Upper lobe of left lung (tissue), 6 donors: ENCODE results near the gene ADAT1. TPM values are rescaled to one million over a fixed set of nuclear protein-coding genes. Genes with fewer than 3 reads are reported as not detected.
A peak's percentile ranks its signal among the peaks of the same experiment; 100 is the strongest.

Experiments used
- ATAC-seq, 2 donors: fragments of 200-7000 bp; cut with Tn5 transposase; one replicate each; pipeline ENCODE4 v1.9.1; 2022; ENCODE audit warnings: mild to moderate bottlenecking in 2 of 2, moderate library complexity in 2 of 2; ENCODE audit not compliant: low FRiP score in 2 of 2
- DNase-seq, 2 donors: peaks; one replicate each; pipeline ENCODE4 v3.0.0-alpha.2; 2019 to 2020
- H3K27ac ChIP-seq, 4 donors: fragments of 200-600 bp; sonication (generic); one replicate each; pipeline ENCODE4 v1.5.1; 2016 to 2019
- H3K27me3 ChIP-seq, 4 donors: fragments of 200-600 bp; sonication (generic); one replicate each; pipeline ENCODE4 v1.5.1; 2017 to 2019
- H3K36me3 ChIP-seq, 4 donors: fragments of 200-600 bp; sonication (generic); one replicate each; pipeline ENCODE4 v1.5.1; 2016 to 2019
- H3K4me1 ChIP-seq, 4 donors: fragments of 200-600 bp; sonication (generic); one replicate each; pipeline ENCODE4 v1.5.1; 2018 to 2019
- H3K4me3 ChIP-seq, 4 donors: fragments of 200-600 bp; sonication (generic); one replicate each; pipeline ENCODE4 v1.5.1; 2017 to 2019; ENCODE audit warnings: mild to moderate bottlenecking in 2 of 4, moderate library complexity in 1 of 4
- H3K9me3 ChIP-seq, 4 donors: fragments of 200-600 bp; sonication (generic); one replicate each; pipeline ENCODE4 v1.5.1; 2018 to 2019
- EP300 ChIP-seq, 4 donors: sonication (generic); formaldehyde crosslinking; IDR thresholded peaks; one replicate each; pipeline ENCODE4 v1.5.1; 2017; ENCODE audit warnings: antibody characterized with exemption in 4 of 4, control low read depth in 2 of 4
- POLR2A ChIP-seq, 4 donors: fragments of 450-650 bp; IDR thresholded peaks; one replicate each; pipeline ENCODE4 v1.5.1; 2016 to 2017; ENCODE audit warnings: antibody characterized with exemption in 4 of 4, mild to moderate bottlenecking in 2 of 4
- POLR2AphosphoS5 ChIP-seq, 2 donors: sonication (generic); formaldehyde crosslinking; IDR thresholded peaks; one replicate each; pipeline ENCODE4 v1.5.1; 2017; ENCODE audit warnings: antibody characterized with exemption in 2 of 2
- WGBS, 2 donors: methylation state at CpG; one replicate each; pipeline ENCODE4 v1.1.5; 2017 to 2018; 5-methylcytosine and 5-hydroxymethylcytosine counted together
- total RNA-seq, 6 donors: library from RNA; depleted of rRNA in 4 of 6; stranded (reverse); fragments of >200 nt in 4 of 6; gene quantifications; one replicate each; pipeline versions ENCODE4 v1.1.0 to v1.2.1, GENCODE V29; 2016 to 2021
- TF ChIP-seq, protein P1 (sequence below), 6 experiments: fragments of 450-650 bp in 4 of 6; fragments of 200-600 bp in 2 of 6; sonication (generic) in 2 of 6; IDR thresholded peaks; one replicate each; pipeline ENCODE4 v1.5.1; 2016 to 2019; ENCODE audit warnings: antibody characterized with exemption in 6 of 6
- donor health status: DM: no; HTN: no; CAD: no; lungs with moderate emphysema.
- donor health status: DM: no; HTN: yes; CAD: no; lungs with severe emphysema.

The ADAT1 gene
- total RNA-seq, 6 donors from 2014 or later, result 30.6 to 77.5 (median 46.7) TPM

DNA sequence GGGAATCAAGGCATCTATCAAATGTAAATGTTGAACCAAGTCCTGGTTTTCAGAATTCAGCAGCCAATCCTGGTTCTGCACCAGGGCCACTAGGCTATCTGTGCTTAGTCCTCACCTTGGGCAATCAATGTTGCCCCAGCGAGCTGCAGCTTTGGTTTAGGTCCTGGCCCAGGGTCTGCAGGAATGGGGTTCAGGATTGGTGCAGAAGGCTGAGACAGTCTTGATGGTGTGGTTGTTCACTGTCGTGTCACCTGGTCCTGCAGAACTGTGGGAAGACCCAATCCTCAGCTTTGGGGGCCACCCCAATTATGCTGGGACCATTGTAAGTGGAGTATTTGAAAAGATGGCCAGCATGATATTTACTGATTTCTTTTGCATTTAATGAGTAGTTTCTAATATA, 35.1 kb upstream of the ADAT1 start:
- Histone ChIP-seq H3K27me3 (no peaks in the 10 kb centered on the region), H3K4me1 (peaks cover 4 to 8% (median 6%) of the 10 kb centered on the region in 4 donors), H3K4me3 (no peak overlapping the region), H3K36me3 (peaks cover 40 to 67% (median 48%) of the 10 kb centered on the region in 4 donors), H3K9me3 (no peaks in the 10 kb centered on the region), H3K27ac (no peak overlapping the region)
- no peak for DNase-seq
- no peak for ATAC-seq
- WGBS, 2 donors, result 82 to 92% methylated on average over 2 of the region's 2 CpGs
- TF ChIP-seq POLR2AphosphoS5 (IDR thresholded peaks at IDR 0.05), result no peak
- no peak for TF ChIP-seq POLR2A (IDR thresholded peaks at IDR 0.05)
- TF ChIP-seq, protein P1, sequence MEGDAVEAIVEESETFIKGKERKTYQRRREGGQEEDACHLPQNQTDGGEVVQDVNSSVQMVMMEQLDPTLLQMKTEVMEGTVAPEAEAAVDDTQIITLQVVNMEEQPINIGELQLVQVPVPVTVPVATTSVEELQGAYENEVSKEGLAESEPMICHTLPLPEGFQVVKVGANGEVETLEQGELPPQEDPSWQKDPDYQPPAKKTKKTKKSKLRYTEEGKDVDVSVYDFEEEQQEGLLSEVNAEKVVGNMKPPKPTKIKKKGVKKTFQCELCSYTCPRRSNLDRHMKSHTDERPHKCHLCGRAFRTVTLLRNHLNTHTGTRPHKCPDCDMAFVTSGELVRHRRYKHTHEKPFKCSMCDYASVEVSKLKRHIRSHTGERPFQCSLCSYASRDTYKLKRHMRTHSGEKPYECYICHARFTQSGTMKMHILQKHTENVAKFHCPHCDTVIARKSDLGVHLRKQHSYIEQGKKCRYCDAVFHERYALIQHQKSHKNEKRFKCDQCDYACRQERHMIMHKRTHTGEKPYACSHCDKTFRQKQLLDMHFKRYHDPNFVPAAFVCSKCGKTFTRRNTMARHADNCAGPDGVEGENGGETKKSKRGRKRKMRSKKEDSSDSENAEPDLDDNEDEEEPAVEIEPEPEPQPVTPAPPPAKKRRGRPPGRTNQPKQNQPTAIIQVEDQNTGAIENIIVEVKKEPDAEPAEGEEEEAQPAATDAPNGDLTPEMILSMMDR (IDR thresholded peaks at IDR 0.05), result no peak
- TF ChIP-seq EP300 (IDR thresholded peaks at IDR 0.05), result no peak

DNA sequence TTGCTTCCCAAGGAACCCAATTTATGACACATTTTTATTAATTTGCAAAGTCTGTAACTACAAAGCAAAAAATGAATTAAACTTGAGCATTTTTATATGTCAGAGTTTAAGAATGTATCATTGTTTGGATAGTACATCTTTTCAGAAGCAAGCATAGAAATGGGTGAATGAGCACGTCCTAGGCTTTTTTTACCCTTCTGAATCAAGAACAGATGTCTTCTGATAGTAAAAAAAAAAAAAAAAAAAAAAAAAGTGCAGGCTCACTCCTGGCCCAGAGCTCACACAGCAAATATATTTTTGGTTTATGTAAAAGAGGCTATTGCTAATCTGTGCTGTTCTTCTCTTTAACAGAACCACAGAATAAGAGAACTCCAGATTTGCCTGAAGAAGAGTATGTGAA, 30.8 kb upstream of the ADAT1 start:
- no peak overlapping the region for H3K27ac ChIP-seq
- DNase-seq, result no peak
- ATAC-seq, result no peak
- peaks cover 40 to 49% (median 44%) of the 10 kb centered on the region in 4 donors for H3K36me3 ChIP-seq
- no peak overlapping the region for H3K4me3 ChIP-seq
- 71 to 88% methylated on average over 1 of the region's 1 CpG for WGBS, 2 donors
- H3K4me1 ChIP-seq, result peaks cover 34 to 45% (median 37%) of the 10 kb centered on the region in 4 donors
- H3K27me3 ChIP-seq, result no peaks in the 10 kb centered on the region
- H3K9me3 ChIP-seq, result no peaks in the 10 kb centered on the region
- TF ChIP-seq EP300 (IDR thresholded peaks at IDR 0.05) (no peak), POLR2AphosphoS5 (IDR thresholded peaks at IDR 0.05) (no peak), POLR2A (IDR thresholded peaks at IDR 0.05) (no peak)
- TF ChIP-seq, protein P1 (IDR thresholded peaks at IDR 0.05), result no peak

DNA sequence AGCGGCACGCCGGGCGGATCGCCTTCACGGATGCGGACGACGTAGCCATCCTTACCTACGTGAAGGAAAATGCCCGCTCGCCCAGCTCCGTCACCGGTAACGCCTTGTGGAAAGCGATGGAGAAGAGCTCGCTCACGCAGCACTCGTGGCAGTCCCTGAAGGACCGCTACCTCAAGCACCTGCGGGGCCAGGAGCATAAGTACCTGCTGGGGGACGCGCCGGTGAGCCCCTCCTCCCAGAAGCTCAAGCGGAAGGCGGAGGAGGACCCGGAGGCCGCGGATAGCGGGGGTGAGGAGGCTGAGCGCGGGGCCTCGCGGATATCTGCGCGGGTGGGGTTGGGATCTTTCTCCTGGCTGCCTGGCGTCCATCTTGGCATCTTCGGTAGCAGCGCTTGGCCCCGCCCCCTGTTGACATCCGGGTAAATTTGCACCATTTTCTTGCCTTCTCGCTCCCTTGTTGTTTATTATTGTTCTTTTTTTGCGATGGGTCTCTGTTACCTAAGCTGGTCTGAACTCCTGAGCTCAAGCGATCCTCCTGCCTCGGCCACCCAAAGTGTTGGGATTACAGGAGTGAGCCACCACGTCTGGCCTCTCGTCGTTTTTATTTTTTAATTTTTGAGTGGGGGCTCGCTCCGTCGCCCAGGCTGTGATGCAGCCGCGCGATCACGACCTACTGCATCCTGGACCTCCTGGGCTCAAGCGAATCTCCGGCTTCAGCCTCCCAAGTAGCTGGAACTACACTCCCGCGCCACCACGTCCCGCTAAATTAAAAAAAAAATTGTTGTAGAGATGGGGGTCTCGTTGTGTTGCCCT, 25.4 kb upstream of the ADAT1 start:
- peaks cover 0 to 20% (median 2%) of the 10 kb centered on the region in 4 donors for H3K36me3 ChIP-seq
- H3K4me1 ChIP-seq, result peaks cover 51 to 71% (median 55%) of the 10 kb centered on the region in 4 donors
- peak; percentile 80 to 91 for ATAC-seq
- H3K4me3 ChIP-seq, result peak overlapping the region; percentile 84 to 99 (median 92)
- H3K9me3 ChIP-seq, result no peaks in the 10 kb centered on the region
- TF ChIP-seq, protein P1 (IDR thresholded peaks at IDR 0.05), result no peak
- peak in 1 of 2 donors; percentile 69 for TF ChIP-seq POLR2AphosphoS5 (IDR thresholded peaks at IDR 0.05)
- no peak for TF ChIP-seq EP300 (IDR thresholded peaks at IDR 0.05)
- peak in 2 of 4 donors; percentile 5 to 41 for TF ChIP-seq POLR2A (IDR thresholded peaks at IDR 0.05)
- no peaks in the 10 kb centered on the region for H3K27me3 ChIP-seq
- H3K27ac ChIP-seq, result peak overlapping the region; percentile 97 to 99 (median 98)
- WGBS, 2 donors, result 0 to 1% methylated on average over 36 to 61 of the region's 62 CpGs
- peak; percentile 88 to 89 for DNase-seq

DNA sequence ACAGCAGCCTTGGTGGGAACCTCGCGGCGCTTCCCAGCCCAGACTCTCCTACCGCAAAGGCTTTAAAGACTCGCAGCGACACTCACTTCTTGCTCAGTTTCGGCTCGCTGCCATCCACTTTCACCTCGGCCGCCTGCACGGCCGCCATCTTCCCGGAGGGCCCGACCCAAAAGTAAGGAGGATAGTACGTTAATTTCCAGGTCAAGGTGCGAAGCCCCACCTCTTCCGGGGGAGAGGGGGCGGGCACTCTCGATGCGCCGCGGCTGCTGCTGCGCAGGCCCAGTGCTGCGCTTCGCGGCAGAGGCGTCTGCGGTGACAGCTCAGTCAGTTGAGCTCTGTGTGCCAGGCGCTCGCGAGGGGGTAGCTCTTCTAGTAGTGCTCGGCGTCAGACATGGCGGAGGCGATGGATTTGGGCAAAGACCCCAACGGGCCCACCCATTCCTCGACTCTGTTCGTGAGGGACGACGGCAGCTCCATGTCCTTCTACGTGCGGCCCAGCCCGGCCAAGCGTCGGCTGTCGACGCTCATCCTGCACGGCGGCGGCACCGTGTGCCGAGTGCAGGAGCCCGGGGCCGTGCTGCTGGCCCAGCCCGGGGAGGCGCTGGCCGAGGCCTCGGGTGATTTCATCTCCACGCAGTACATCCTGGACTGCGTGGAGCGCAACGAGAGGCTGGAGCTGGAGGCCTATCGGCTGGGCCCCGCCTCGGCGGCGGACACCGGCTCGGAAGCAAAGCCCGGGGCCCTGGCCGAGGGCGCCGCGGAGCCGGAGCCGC, 24.6 kb upstream of the ADAT1 start, which contains the start of the genes KARS1 and TERF2IP:
Gene KARS1, minus strand, starts transcription at position 174 of the 773 bp plus-strand sequence. Its CDS starts 26 bp downstream, at position 148.
Gene TERF2IP, plus strand, starts transcription at position 282 of the 773 bp plus-strand sequence. Its CDS starts 110 bp downstream, at position 392.
- 0% methylated on average over 8 to 56 of the region's 76 CpGs for WGBS, 2 donors
- H3K9me3 ChIP-seq, result no peaks in the 10 kb centered on the region
- no peaks in the 10 kb centered on the region for H3K27me3 ChIP-seq
- H3K4me1 ChIP-seq, result peaks cover 46 to 63% (median 48%) of the 10 kb centered on the region in 4 donors
- peak within 1 kb of the TSS; percentile 84 to 99 (median 92) for H3K4me3 ChIP-seq
- peak within 1 kb of the TSS; percentile 97 to 99 (median 98) for H3K27ac ChIP-seq
- DNase-seq, result peak; percentile 95 to 96
- H3K36me3 ChIP-seq, result peaks cover 0 to 28% (median 2%) of the 10 kb centered on the region in 4 donors
- TF ChIP-seq EP300 (IDR thresholded peaks at IDR 0.05), result peak in 1 of 4 donors; percentile 34
- TF ChIP-seq, protein P1 (IDR thresholded peaks at IDR 0.05), result peak in 1 of 6 experiments; percentile 19
- peak; percentile 62 to 98 (median 96) for TF ChIP-seq POLR2A (IDR thresholded peaks at IDR 0.05)
- TF ChIP-seq POLR2AphosphoS5 (IDR thresholded peaks at IDR 0.05), result peak; percentile 97 to 99
- ATAC-seq, result peak; percentile 97 to 99
